HG03097 (cell line): ENCODE measurements around the gene RANBP3L.
"Not testable (repeated sequence)": the region's sequence is repeated elsewhere in the genome, so short reads cannot be mapped to it uniquely, and the experiment has no call there.

Source experiments
- ATAC-seq: cut with Tn5 transposase; IDR thresholded peaks from one replicate; pipeline ENCODE4 v1.9.1; 2021; ENCODE audit not compliant: unreplicated experiment, low FRiP score

The RANBP3L gene

DNA sequence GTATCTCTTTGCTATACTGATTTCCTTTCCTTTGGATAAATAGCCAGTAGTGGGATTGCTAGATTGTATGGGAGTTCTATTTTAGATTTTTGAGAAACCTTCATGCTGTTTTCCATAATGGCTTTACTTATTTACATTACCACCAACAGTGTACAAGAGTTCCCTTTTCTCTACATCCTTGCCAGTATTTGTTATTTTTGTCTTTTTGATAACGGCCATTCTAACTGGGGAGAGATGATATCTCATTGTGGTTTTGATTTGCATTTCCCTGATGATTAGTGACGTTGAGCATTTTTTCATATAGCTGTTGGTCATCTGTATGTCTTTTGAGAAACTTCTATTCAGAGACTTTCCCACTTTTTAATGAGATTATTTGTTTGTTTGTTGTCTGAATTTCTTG is 85.8 kb downstream of the RANBP3L start:
- no peak for ATAC-seq

DNA sequence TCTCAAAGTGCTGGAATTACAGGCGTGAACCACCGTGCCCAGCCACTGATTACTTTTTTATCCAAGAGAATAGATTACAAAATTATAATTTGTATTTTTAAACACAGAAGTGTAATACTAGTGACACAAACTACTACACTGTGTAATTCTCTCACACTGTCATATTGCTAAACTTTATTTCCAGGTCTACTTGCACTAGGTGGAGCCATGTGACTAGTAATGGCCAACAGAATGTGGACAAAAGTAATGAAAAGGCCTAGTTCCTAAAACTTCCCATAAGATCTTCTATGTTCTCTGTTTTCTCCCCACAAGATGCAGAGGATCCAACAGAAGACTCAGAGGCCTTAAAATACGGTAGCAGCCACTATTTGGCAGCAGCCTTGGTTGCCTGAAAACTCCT is 87.3 kb downstream of the RANBP3L start:
- no peak for ATAC-seq

DNA sequence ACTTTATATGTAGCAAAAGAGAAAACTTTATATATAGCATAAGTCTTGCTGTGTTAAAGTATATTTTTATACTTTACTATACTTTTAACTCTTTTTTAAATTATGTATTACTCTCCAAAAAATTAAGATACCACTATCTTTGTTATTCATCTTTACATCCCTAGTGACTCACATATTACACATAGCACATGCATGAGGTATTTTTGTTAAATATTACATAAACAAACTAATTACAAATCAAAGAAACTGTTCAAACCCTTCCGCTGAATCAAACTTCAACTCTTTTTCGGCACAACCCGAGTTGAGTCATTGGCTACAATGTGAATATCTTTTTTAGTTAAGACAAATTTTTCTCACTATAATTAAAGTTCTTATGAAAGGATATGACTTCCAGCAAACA is 92.0 kb downstream of the RANBP3L start:
- no peak for ATAC-seq

DNA sequence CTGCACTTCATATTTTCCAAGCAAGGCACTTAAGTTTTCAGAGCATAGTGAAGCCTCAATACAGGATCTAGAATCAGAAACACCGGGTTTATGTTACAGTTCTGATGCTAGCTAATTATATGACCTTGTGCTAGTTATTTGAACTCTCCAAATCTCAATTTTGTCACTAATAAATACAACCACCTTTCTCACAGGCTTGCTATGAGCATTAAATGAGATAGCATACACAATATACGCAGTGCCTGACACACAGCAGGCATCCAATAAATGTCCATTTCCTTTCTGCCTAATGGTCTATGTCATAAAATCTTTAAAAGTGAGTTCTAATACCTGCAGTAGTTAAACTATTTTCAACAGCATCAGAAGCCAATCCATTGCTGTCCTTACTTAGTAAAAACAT is 92.9 kb downstream of the RANBP3L start:
- ATAC-seq, result no peak

DNA sequence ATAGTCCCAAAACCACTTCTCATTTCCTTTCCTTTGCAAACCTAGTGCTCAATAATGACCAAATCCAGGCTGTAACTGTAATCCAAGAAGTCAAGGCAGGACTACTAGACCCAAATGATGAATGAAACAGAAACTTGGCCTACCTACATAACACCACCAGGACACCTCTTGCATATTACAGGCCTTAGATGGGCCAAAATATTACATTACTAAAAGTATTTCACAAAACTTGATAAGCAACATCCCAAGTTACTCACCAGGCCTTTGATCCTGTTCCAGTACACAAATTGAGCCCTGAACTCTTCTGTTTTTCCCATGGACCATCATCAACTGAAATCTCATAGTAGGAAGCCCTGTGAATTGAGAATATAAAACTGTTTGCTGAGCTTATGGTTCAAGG is 94.8 kb downstream of the RANBP3L start:
- ATAC-seq, result no peak

DNA sequence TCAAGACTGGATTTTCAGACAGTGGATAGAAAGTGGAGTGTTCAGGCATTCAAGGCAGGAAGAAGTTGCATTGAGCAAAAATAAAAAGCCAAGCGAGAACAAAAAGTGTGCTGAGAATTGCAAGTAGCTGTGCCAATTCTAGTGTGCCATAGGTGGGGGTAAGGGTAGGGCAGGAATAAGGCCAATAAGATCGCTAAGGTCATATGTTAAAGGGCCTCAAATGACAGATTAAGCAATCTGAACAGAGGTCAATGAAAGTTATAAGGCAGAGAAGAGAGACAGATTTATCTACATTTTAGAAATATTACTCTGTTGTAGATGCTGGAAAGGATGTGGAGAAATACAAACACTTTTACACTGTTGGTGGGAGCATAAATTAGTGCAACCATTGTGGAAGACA is 96.4 kb downstream of the RANBP3L start:
- no peak for ATAC-seq

DNA sequence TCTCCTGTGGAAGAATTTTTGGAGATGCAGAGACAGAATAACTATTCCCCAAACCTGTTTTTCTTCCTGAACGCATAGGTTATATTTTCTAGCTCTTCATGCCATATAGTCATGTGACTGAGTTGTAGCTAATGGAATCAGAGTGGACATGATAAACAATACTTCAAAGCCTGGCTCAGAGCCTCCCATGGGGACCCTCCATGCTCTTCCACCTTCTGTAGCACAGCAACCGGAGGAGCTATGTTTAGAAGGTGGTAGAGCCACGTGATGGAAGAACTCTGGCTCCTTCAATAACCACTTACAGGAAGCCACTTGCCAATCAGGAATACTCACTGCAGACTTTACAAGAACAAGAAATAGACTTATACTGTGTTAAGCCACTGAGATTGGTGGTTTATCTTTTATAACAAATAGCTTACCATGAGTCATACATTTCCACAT is 99.2 kb downstream of the RANBP3L start:
- no peak for ATAC-seq

DNA sequence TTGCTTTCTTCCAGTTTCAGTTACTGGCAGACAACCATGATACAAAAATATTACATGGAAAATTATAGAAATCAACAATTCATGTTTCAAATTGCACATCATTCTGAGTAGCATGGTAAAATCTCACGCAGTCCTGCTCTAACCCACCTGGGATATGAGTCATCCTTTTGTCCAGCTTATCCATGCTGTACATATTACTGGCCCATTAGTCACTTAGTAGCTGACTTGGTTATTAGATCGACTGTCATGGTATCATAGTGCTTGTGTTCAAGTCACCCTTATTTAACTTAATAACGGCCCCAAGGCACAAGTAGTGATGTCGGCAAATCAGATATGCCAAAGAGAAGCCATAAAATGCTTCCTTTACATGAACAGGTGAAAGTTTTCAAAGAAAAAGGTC is 101.2 kb downstream of the RANBP3L start:
- ATAC-seq, result no peak

DNA sequence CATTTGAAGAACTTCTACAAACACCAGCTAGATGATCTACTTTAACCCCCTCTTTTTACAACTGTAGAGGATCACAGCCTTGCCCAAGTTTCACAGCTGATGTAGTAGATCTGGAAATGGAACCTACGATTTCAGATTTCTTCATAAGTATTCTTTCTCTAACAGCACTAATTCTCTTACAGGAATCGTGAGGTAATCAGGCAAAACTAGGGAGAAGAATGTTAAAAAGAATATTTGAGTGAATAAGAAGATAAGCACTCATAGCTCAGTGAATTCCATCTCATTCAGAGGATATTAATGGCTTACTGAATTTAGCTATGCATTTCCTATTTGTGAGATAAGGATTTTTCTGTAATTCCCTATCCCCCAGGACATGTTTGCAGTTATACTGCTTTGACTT is 102.1 kb downstream of the RANBP3L start:
- ATAC-seq, result no peak

DNA sequence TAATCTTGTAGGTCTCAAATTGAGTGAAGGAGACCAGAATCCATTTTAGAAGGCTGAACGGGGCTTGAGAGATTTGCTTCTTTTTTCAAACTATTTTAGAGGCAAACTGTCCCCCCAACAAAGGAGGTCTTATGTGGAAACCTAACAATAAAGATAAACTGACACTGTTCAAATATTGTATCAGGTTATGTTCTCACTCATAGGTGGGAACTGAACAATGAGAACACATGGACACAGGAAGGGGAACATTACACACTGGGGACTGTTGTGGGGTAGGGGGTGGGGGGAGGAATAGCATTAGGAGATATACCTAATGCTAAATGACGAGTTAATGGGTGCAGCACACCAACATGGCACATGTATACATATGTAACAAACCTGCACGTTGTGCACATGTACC is 102.9 kb downstream of the RANBP3L start:
- ATAC-seq, result not testable (repeated sequence)
